Fibroblast of lung (primary cell): ENCODE data around the gene ZC3H11A.
"Not testable (repeated sequence)": the region's sequence is repeated elsewhere in the genome, so short reads cannot be mapped to it uniquely, and the experiment has no call there.

Experiments used
- EZH2 ChIP-seq: IDR thresholded peaks from 2 replicates; pipeline ENCODE4 v1.5.1; 2012; ENCODE audit warnings: low read length, control low read depth, mild to moderate bottlenecking; ENCODE audit errors: missing control alignments
- TF ChIP-seq, protein P1 (sequence below), 2 donors: IDR thresholded peaks in 1 of 2; conservative IDR thresholded peaks in 1 of 2; 1 replicate in 1 of 2; 2 replicates in 1 of 2; pipeline ENCODE4 v1.5.1; 2011 to 2012; ENCODE audit warnings: low read length in 2 of 2, control low read depth in 1 of 2, inconsistent platforms in 1 of 2, low read depth in 1 of 2, mild to moderate bottlenecking in 1 of 2

DNA sequence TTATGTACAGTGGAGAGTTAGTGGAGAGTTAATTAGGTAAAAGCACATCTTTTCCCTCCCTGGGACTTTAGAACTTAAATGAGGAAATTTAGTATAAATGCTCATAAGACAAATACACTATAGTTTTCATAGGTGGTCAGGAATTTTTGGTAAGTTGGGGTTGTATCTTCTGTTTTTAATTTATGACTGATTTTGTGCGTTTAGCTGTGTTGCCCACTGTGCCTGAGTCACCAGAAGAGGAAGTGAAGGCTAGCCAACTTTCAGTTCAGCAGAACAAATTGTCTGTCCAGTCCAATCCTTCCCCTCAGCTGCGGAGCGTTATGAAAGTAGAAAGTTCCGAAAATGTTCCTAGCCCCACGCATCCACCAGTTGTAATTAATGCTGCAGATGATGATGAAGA lies 33.8 kb downstream of the ZC3H11A start:
- TF ChIP-seq, protein P1, sequence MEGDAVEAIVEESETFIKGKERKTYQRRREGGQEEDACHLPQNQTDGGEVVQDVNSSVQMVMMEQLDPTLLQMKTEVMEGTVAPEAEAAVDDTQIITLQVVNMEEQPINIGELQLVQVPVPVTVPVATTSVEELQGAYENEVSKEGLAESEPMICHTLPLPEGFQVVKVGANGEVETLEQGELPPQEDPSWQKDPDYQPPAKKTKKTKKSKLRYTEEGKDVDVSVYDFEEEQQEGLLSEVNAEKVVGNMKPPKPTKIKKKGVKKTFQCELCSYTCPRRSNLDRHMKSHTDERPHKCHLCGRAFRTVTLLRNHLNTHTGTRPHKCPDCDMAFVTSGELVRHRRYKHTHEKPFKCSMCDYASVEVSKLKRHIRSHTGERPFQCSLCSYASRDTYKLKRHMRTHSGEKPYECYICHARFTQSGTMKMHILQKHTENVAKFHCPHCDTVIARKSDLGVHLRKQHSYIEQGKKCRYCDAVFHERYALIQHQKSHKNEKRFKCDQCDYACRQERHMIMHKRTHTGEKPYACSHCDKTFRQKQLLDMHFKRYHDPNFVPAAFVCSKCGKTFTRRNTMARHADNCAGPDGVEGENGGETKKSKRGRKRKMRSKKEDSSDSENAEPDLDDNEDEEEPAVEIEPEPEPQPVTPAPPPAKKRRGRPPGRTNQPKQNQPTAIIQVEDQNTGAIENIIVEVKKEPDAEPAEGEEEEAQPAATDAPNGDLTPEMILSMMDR (conservative IDR thresholded peaks at IDR 0.05 in 1 of 2, IDR thresholded peaks at IDR 0.05 in 1 of 2; ENCODE audit: low read depth in 1 of 2, low read length in 2 of 2) = not testable (repeated sequence)
- not testable (repeated sequence) for TF ChIP-seq EZH2
